ENCODE data around the gene ZNF543. TPM values are rescaled to one million over a fixed set of nuclear protein-coding genes. Genes with fewer than 3 reads are reported as not detected.

ZNF543 gene
- total and polyA plus RNA-seq, 2 of the 8 experiments (the other 6 are each of a cell fraction or from before 2014, with no cell fraction given) = 1.8 to 9.0 TPM

- TF ChIP-seq ATF3 (IDR thresholded peaks at IDR 0.05; ENCODE audit: insufficient read depth, low read depth, low read length) (peak; percentile 74), RNF2 (IDR thresholded peaks at IDR 0.05; ENCODE audit: borderline replicate concordance, low read depth, low read length, missing control alignments, poor library complexity, severe bottlenecking) (no peak), POLR2A (IDR thresholded peaks at IDR 0.05; ENCODE audit: control extremely low read depth in 1 of 2, low read depth in 2 of 2, low read length in 2 of 2) (peak; percentile 39 to 93), CTBP2 (IDR thresholded peaks at IDR 0.05; ENCODE audit: borderline replicate concordance, insufficient read depth, insufficient read length, low read length) (no peak), SIX5 (IDR thresholded peaks at IDR 0.05; ENCODE audit: low read depth, low read length) (peak; percentile 53)
These were observed 39.9 kb upstream of the ZNF543 start, which contains the start of gene ZNF460 (continued) for GRCh38 chr19:57280165-57280961.

Measured in H1 (cell line).